DND-41 (cell line): ENCODE data around the gene HDAC11.

Experiments
- CTCF ChIP-seq: IDR thresholded peaks from 2 replicates; pipeline ENCODE4 v1.5.1; 2012; ENCODE audit warnings: borderline replicate concordance, low read length, moderate library complexity, mild to moderate bottlenecking; ENCODE audit not compliant: poor library complexity, severe bottlenecking; ENCODE audit errors: extremely low read depth
- EZH2 ChIP-seq: IDR thresholded peaks from 3 replicates; pipeline ENCODE4 v1.6.1; 2012; ENCODE audit warnings: borderline replicate concordance, low read depth, mild to moderate bottlenecking, moderate library complexity, low read length, inconsistent platforms; ENCODE audit not compliant: severe bottlenecking

DNA sequence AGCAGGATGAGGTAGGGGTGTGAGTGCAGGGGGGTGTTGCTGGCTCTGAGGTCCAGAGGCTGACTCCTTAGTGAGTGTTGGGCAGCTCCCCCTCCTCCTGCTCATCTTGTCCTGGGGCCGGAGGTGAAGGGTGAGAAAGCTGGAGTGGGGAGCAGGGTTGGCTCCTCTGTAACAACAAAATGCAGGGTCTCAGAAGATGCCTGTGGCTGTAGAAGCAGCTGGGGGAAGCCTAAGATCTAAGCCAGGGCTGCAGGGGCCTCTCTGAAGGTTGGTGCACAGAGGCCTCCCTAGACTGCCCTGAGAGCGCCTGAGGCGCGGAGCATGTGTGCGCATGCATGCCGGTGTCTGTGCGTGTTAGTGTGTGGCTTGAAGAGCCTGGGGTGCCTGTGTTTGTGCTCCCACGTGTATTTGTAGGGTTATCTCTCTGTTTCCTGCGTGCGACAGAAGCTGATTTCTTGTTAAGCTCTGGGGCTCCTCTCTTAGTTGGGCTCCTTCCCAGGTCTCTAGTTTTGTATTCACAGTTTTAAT is 5.3 kb upstream of the HDAC11 start:
- TF ChIP-seq CTCF (no peak), EZH2 (no peak)
